Forelimb muscle (tissue), 1 donor: Measurements from ENCODE around the gene NTHL1. TPM values are rescaled to one million over a fixed set of nuclear protein-coding genes. Genes with fewer than 3 reads are reported as not detected.

Experiments used
- DNase-seq: peaks from one replicate; pipeline ENCODE4 v3.0.0-alpha.2; 2013; ENCODE audit warnings: low read depth
- polyA plus RNA-seq: library from polyadenylated mRNA; unstranded; fragments of 120-200 nt; gene quantifications from one replicate; pipeline ENCODE4 v1.2.1, GENCODE V29; 2013; ENCODE audit not compliant: insufficient read length

The NTHL1 gene
- polyA plus RNA-seq, 1 donor: 11.2 TPM

GRCh38 chr16:1992704-1993317 is 54.8 kb downstream of the NTHL1 start:
- DNase-seq: no peak

DNA sequence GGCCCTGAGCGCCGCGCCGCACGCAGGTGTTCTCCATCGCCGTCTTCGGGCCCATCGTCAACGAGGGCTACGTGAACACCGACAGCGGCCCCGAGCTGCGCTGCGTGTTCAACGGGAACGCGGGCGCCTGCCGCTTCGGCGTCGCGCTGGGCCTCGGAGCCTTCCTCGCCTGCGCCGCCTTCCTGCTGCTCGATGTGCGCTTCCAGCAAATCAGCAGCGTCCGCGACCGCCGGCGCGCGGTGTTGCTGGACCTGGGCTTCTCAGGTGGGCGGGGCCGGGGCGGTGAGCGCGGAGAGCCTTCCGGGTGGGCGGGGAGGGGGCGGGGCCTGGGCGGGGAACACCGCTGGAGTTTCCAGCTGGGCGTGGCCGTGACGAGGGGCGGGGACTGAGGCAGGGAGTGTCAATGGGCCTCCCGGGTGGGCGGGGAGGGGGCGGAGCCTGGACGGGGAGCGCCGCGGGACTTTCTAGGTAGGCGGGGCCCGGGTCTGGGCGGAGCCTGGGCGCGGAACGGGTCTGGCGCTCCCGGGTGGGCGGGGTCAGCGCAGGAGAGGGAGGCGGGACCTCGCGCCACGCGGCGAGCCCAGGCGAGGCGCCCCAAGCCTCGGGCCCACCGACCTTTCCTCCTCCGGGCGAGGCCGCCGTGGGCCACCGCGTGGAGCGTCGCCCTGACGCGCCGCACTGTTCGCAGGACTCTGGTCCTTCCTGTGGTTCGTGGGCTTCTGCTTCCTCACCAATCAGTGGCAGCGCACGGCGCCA is 55.5 kb downstream of the NTHL1 start:
- no peak for DNase-seq

- DNase-seq: no peak
Measured at GRCh38 chr16:1991588-1991947, 56.1 kb downstream of the NTHL1 start.

- DNase-seq: no peak
Measured at GRCh38 chr16:1991135-1991551, 56.5 kb downstream of the NTHL1 start.

- DNase-seq: no peak
Measured at GRCh38 chr16:1990351-1991134, 57.1 kb downstream of the NTHL1 start.

DNA sequence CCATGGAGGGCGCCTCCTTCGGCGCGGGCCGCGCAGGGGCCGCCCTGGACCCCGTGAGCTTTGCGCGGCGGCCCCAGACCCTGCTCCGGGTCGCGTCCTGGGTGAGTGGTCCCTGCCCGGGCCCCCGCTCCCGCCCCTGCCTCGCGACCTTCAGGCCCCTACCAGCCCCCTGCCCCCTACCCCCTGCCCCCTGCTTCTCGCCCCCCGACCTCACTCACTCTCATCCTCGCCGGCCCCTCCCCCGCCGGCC is 57.6 kb downstream of the NTHL1 start:
- no peak for DNase-seq

Other genes with a start within 250 kb of the NTHL1 start
- gene HAGH, start 221.0 kb downstream of the NTHL1 start, polyA plus RNA-seq: 44.3 TPM
- 21.3 TPM for gene FAHD1, start 220.6 kb downstream of the NTHL1 start, polyA plus RNA-seq
- gene MEIOB, start 175.7 kb downstream of the NTHL1 start, polyA plus RNA-seq: 0.57 TPM
- gene HS3ST6, start 129.4 kb downstream of the NTHL1 start, polyA plus RNA-seq: not detected
- 38.3 TPM for gene MSRB1, start 104.6 kb downstream of the NTHL1 start, polyA plus RNA-seq
- gene RPL3L, start 93.1 kb downstream of the NTHL1 start, polyA plus RNA-seq: 56.0 TPM
- gene NDUFB10, start 88.3 kb downstream of the NTHL1 start, polyA plus RNA-seq: 121 TPM
- 3,325 TPM for gene RPS2, start 83.0 kb downstream of the NTHL1 start, polyA plus RNA-seq
- gene RNF151, start 81.0 kb downstream of the NTHL1 start, polyA plus RNA-seq: not detected
- 28.4 TPM for gene TBL3, start 75.8 kb downstream of the NTHL1 start, polyA plus RNA-seq
- gene NOXO1, start 66.4 kb downstream of the NTHL1 start, polyA plus RNA-seq: 1.4 TPM
- 16.2 TPM for gene GFER, start 63.6 kb downstream of the NTHL1 start, polyA plus RNA-seq
- 1.4 TPM for gene SYNGR3, start 57.9 kb downstream of the NTHL1 start, polyA plus RNA-seq
- gene ZNF598, start 38.0 kb downstream of the NTHL1 start, polyA plus RNA-seq: 24.9 TPM
- gene NPW, start 28.0 kb downstream of the NTHL1 start, polyA plus RNA-seq: 1.1 TPM
- 36.7 TPM for gene NHERF2, start 20.9 kb downstream of the NTHL1 start, polyA plus RNA-seq
- 70.4 TPM for gene TSC2, start 151 bp upstream of the NTHL1 start, polyA plus RNA-seq
- gene PKD1, start 88.1 kb upstream of the NTHL1 start, polyA plus RNA-seq: 140 TPM
- gene RAB26, start 100.8 kb upstream of the NTHL1 start, polyA plus RNA-seq: 1.0 TPM
- gene TRAF7, start 107.9 kb upstream of the NTHL1 start, polyA plus RNA-seq: 43.7 TPM
- 2.3 TPM for gene CASKIN1, start 148.8 kb upstream of the NTHL1 start, polyA plus RNA-seq
- gene MLST8, start 157.6 kb upstream of the NTHL1 start, polyA plus RNA-seq: 29.2 TPM
- gene BRICD5, start 163.0 kb upstream of the NTHL1 start, polyA plus RNA-seq: 6.2 TPM
- gene PGP, start 167.0 kb upstream of the NTHL1 start, polyA plus RNA-seq: 15.4 TPM
- 14.3 TPM for gene E4F1, start 175.8 kb upstream of the NTHL1 start, polyA plus RNA-seq
- 1.1 TPM for gene DNASE1L2, start 188.6 kb upstream of the NTHL1 start, polyA plus RNA-seq
- 56.3 TPM for gene ECI1, start 203.8 kb upstream of the NTHL1 start, polyA plus RNA-seq
- gene RNPS1, start 220.3 kb upstream of the NTHL1 start, polyA plus RNA-seq: 160 TPM